H1 (cell line): ENCODE data around the gene MYO1G.

ENCODE experiments used
- BACH1 ChIP-seq: IDR thresholded peaks from 2 replicates; pipeline ENCODE4 v1.6.1; 2012; ENCODE audit warnings: low read length, improper control_type of control experiment
- CREB1 ChIP-seq: IDR thresholded peaks from 2 replicates; pipeline ENCODE4 v1.6.1; 2012; ENCODE audit warnings: inconsistent platforms
- EZH2 ChIP-seq: fragments of 200-600 bp; sonication (generic); IDR thresholded peaks from 2 replicates; pipeline ENCODE4 v1.7.1; 2012; ENCODE audit warnings: low read depth, mild to moderate bottlenecking, moderate library complexity, low read length, inconsistent platforms; ENCODE audit not compliant: severe bottlenecking
- KDM1A ChIP-seq: fragments of 200-600, 300-600 bp; sonication (generic); IDR thresholded peaks from 2 replicates; pipeline ENCODE4 v1.7.1; 2016; ENCODE audit warnings: mild to moderate bottlenecking, low read length, borderline replicate concordance
- POLR2A ChIP-seq, 2 experiments: IDR thresholded peaks; 1 replicate in 1 of 2; 2 replicates in 1 of 2; pipeline ENCODE4 v1.6.1; 2011; ENCODE audit warnings: low read depth in 2 of 2, low read length in 2 of 2, mild to moderate bottlenecking in 2 of 2; ENCODE audit errors: control extremely low read depth in 1 of 2
- POLR2AphosphoS5 ChIP-seq: IDR thresholded peaks from 2 replicates; pipeline ENCODE4 v1.6.1; 2011; ENCODE audit warnings: low read depth, low read length
- SIN3A ChIP-seq, 2 experiments: IDR thresholded peaks in 1 of 2; conservative IDR thresholded peaks in 1 of 2; 2 replicates each; pipeline ENCODE4 v1.6.1; 2011 to 2012; ENCODE audit warnings: low read length in 2 of 2, improper control_type of control experiment in 1 of 2, low read depth in 1 of 2, mild to moderate bottlenecking in 1 of 2
- TAF1 ChIP-seq: IDR thresholded peaks from 2 replicates; pipeline ENCODE4 v1.6.1; 2011; ENCODE audit warnings: mild to moderate bottlenecking, low read depth, low read length
- TCF12 ChIP-seq: IDR thresholded peaks from 2 replicates; pipeline ENCODE4 v1.6.1; 2011; ENCODE audit warnings: low read depth, mild to moderate bottlenecking, low read length
- ZNF274 ChIP-seq: IDR thresholded peaks from 2 replicates; pipeline ENCODE4 v1.7.0; 2012; ENCODE audit warnings: low read length, borderline replicate concordance; ENCODE audit errors: extremely low read depth
- TF ChIP-seq, protein P1 (sequence below), 3 experiments: IDR thresholded peaks; 1 replicate in 2 of 3; 2 replicates in 1 of 3; pipeline versions ENCODE4 v1.5.1 to v1.6.1; 2011; ENCODE audit warnings: low read length in 3 of 3, mild to moderate bottlenecking in 3 of 3, inconsistent platforms in 2 of 3, low read depth in 1 of 3, moderate library complexity in 1 of 3; ENCODE audit not compliant: insufficient read depth in 1 of 3; ENCODE audit errors: control extremely low read depth in 1 of 3

DNA sequence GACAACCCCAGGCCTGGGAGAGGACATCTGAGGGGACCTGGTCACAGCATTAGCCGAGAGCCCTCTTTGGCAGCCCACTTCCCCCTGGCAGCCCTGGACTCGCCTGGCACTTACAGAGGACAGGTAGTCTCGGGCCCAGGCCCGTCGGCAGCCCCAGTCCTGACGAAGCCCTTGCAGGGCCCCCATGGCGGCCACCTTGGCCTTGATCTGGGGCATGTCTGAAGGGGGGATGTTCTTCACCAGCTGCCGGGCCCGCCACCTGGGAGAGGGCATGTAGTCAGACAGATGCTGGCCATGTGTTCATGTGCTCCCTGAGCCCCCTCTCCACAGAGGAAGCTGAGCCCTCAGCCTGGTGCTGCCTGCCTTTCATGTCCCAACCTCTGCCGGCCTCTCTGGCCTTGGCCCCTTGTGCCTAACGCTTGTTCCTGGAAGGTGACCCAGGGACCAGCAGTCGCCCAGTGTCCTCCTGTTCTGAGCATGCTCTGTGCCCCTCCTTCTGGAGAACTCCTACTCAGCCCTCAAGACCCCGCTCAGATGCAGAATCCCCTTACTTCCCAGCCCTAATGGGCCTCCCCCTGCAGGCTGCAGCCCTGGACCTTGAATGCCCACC, 13.9 kb downstream of the MYO1G start:
- TF ChIP-seq, protein P1, sequence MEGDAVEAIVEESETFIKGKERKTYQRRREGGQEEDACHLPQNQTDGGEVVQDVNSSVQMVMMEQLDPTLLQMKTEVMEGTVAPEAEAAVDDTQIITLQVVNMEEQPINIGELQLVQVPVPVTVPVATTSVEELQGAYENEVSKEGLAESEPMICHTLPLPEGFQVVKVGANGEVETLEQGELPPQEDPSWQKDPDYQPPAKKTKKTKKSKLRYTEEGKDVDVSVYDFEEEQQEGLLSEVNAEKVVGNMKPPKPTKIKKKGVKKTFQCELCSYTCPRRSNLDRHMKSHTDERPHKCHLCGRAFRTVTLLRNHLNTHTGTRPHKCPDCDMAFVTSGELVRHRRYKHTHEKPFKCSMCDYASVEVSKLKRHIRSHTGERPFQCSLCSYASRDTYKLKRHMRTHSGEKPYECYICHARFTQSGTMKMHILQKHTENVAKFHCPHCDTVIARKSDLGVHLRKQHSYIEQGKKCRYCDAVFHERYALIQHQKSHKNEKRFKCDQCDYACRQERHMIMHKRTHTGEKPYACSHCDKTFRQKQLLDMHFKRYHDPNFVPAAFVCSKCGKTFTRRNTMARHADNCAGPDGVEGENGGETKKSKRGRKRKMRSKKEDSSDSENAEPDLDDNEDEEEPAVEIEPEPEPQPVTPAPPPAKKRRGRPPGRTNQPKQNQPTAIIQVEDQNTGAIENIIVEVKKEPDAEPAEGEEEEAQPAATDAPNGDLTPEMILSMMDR (IDR thresholded peaks at IDR 0.05; ENCODE audit: control extremely low read depth in 1 of 3, insufficient read depth in 1 of 3, low read depth in 1 of 3, low read length in 3 of 3), result no peak
- TF ChIP-seq TAF1 (no peak), CREB1 (no peak), TCF12 (no peak), KDM1A (no peak), SIN3A (conservative IDR thresholded peaks at IDR 0.05 in 1 of 2, IDR thresholded peaks at IDR 0.05 in 1 of 2; ENCODE audit: low read depth in 1 of 2, low read length in 2 of 2) (no peak), POLR2AphosphoS5 (no peak), POLR2A (IDR thresholded peaks at IDR 0.05; ENCODE audit: control extremely low read depth in 1 of 2, low read depth in 2 of 2, low read length in 2 of 2) (no peak), ZNF274 (no peak), BACH1 (no peak), EZH2 (no peak)
